DMS114 treated with DMSO at 0.1 percent for 48 hours (cell line): Measurements from ENCODE around the gene LEF1.

Source experiments
- DNase-seq: peaks from one replicate; lab custom pipeline; 2025; ENCODE audit not compliant: unreplicated experiment; lab: John Stamatoyannopoulos, UW

The LEF1 gene

GRCh38 chr4:108003982-108004515 is 164.7 kb downstream of the LEF1 start:
- no peak for DNase-seq

DNA sequence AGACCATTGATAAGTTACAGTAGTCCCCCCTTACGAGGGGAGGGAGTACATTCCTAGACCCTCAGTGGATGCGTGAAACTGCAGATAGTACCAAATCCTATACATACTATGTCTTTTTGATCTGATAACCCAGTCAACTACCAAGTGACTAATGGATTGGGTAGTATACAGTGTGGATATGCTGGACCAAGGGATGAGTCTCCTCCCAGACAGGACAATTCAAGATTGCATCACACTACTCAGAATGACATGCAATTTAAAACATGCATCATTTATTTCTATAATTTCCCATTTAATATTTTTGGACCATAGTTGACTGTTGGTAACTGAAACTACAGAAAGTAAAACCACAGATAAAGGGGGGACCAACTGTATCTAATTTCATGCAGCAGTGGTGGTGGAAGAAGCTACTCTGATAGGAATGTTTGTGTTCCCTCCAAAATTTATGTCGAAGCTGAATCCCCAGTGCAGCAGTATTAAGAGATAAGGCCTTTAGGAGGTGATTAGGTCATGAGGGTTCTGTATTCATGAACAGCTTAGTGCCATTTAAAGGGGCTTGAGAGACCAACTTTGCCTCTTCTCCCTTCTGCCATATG is 167.1 kb downstream of the LEF1 start:
- DNase-seq = no peak

GRCh38 chr4:107999932-108000539 is 168.7 kb downstream of the LEF1 start:
- no peak for DNase-seq

DNA sequence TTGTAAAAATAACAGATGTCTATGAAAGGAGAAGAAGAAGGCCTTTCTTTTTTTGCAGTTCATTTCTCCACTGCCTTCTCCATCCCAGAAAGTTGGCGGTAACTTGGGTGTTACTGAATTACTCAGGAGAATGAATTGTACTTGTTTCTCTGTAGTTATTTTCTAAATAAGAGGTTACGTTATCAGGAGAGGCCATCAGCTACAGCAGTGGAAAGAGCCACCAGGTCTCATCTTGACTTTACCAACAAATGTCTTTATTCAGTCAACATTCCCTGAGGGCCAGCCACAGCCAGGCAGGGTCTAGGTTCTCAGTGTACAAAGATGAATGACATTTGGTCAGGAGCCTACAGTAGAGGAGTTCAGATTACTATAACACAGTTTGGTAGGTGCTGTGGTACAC is 170.9 kb downstream of the LEF1 start:
- DNase-seq = no peak
